HUES48 (cell line): ENCODE results near the gene BAAT.
"Not testable (repeated sequence)": the region's sequence is repeated elsewhere in the genome, so short reads cannot be mapped to it uniquely, and the experiment has no call there.

ENCODE experiments used
- H3K27ac ChIP-seq: one replicate; pipeline ENCODE4 v1.7.0; 2013; ENCODE audit warnings: low read depth, low read length, inconsistent platforms
- H3K27me3 ChIP-seq: 2 replicates; pipeline ENCODE4 v1.6.1; 2013; ENCODE audit warnings: mild to moderate bottlenecking, low read length; ENCODE audit not compliant: control insufficient read depth, insufficient read depth
- H3K36me3 ChIP-seq: 2 replicates; pipeline ENCODE4 v1.6.1; 2013; ENCODE audit warnings: low read length; ENCODE audit not compliant: control insufficient read depth, insufficient read depth
- H3K4me1 ChIP-seq: 2 replicates; pipeline ENCODE4 v1.6.1; 2013; ENCODE audit warnings: mild to moderate bottlenecking, low read length; ENCODE audit not compliant: control insufficient read depth, insufficient read depth
- H3K4me3 ChIP-seq: 2 replicates; pipeline ENCODE4 v1.5.1; 2013; ENCODE audit warnings: mild to moderate bottlenecking, low read depth, low read length
- H3K9ac ChIP-seq: 2 replicates; pipeline ENCODE4 v1.6.1; 2013; ENCODE audit warnings: mild to moderate bottlenecking, low read depth, low read length, moderate library complexity
- H3K9me3 ChIP-seq: 2 replicates; pipeline ENCODE4 v1.6.1; 2013; ENCODE audit warnings: low read length; ENCODE audit not compliant: control insufficient read depth, insufficient read depth

BAAT gene

GRCh38 chr9:101336091-101336490, 48.7 kb downstream of the BAAT start:
- no peaks in the 10 kb centered on the region for H3K9me3 ChIP-seq
- no peak overlapping the region for H3K27ac ChIP-seq
- no peak overlapping the region for H3K9ac ChIP-seq
- no peaks in the 10 kb centered on the region for H3K36me3 ChIP-seq
- no peak overlapping the region for H3K4me3 ChIP-seq
- H3K4me1 ChIP-seq = no peaks in the 10 kb centered on the region
- no peaks in the 10 kb centered on the region for H3K27me3 ChIP-seq

GRCh38 chr9:101333926-101334702, 50.7 kb downstream of the BAAT start:
- no peaks in the 10 kb centered on the region for H3K36me3 ChIP-seq
- H3K27me3 ChIP-seq = no peaks in the 10 kb centered on the region
- H3K4me3 ChIP-seq = no peak overlapping the region
- H3K9ac ChIP-seq = no peak overlapping the region
- no peaks in the 10 kb centered on the region for H3K4me1 ChIP-seq
- no peaks in the 10 kb centered on the region for H3K9me3 ChIP-seq
- no peak overlapping the region for H3K27ac ChIP-seq

GRCh38 chr9:101333490-101333889, 51.3 kb downstream of the BAAT start:
- no peaks in the 10 kb centered on the region for H3K4me1 ChIP-seq
- H3K27me3 ChIP-seq = no peaks in the 10 kb centered on the region
- no peak overlapping the region for H3K27ac ChIP-seq
- no peak overlapping the region for H3K9ac ChIP-seq
- H3K36me3 ChIP-seq = no peaks in the 10 kb centered on the region
- H3K9me3 ChIP-seq = no peaks in the 10 kb centered on the region
- H3K4me3 ChIP-seq = no peak overlapping the region

- Histone ChIP-seq H3K27me3 (no peaks in the 10 kb centered on the region), H3K9ac (no peak overlapping the region), H3K27ac (no peak overlapping the region), H3K9me3 (no peaks in the 10 kb centered on the region), H3K4me3 (no peak overlapping the region), H3K4me1 (no peaks in the 10 kb centered on the region), H3K36me3 (no peaks in the 10 kb centered on the region)
Observed at GRCh38 chr9:101332362-101332761, 52.4 kb downstream of the BAAT start.

- not testable (repeated sequence) for H3K4me3 ChIP-seq, H3K9me3 ChIP-seq, H3K36me3 ChIP-seq, H3K27me3 ChIP-seq, H3K27ac ChIP-seq, H3K9ac ChIP-seq
- H3K4me1 ChIP-seq = peaks cover 14% of the 10 kb centered on the region
Observed at GRCh38 chr9:101327422-101327909, 57.3 kb downstream of the BAAT start.

- H3K4me1 ChIP-seq = peaks cover 14% of the 10 kb centered on the region
- H3K36me3 ChIP-seq = no peaks in the 10 kb centered on the region
- H3K27ac ChIP-seq = peak overlapping the region; percentile 17
- H3K9ac ChIP-seq = no peak overlapping the region
- no peaks in the 10 kb centered on the region for H3K27me3 ChIP-seq
- H3K9me3 ChIP-seq = no peaks in the 10 kb centered on the region
- H3K4me3 ChIP-seq = no peak overlapping the region
Observed at GRCh38 chr9:101326501-101326900, 58.3 kb downstream of the BAAT start.

GRCh38 chr9:101326035-101326434, 58.8 kb downstream of the BAAT start:
- Histone ChIP-seq H3K36me3 (no peaks in the 10 kb centered on the region), H3K27me3 (no peaks in the 10 kb centered on the region), H3K9me3 (no peaks in the 10 kb centered on the region), H3K4me1 (peaks cover 14% of the 10 kb centered on the region), H3K4me3 (no peak overlapping the region), H3K27ac (peak overlapping the region; percentile 17), H3K9ac (no peak overlapping the region)

- Histone ChIP-seq H3K9me3 (no peaks in the 10 kb centered on the region), H3K4me1 (peaks cover 14% of the 10 kb centered on the region), H3K4me3 (no peak overlapping the region), H3K36me3 (no peaks in the 10 kb centered on the region), H3K27ac (no peak overlapping the region), H3K9ac (no peak overlapping the region), H3K27me3 (no peaks in the 10 kb centered on the region)
Observed at GRCh38 chr9:101325053-101325452, 59.8 kb downstream of the BAAT start.

- no peaks in the 10 kb centered on the region for H3K27me3 ChIP-seq
- no peaks in the 10 kb centered on the region for H3K36me3 ChIP-seq
- H3K27ac ChIP-seq = no peak overlapping the region
- H3K9ac ChIP-seq = no peak overlapping the region
- H3K9me3 ChIP-seq = no peaks in the 10 kb centered on the region
- peaks cover 14% of the 10 kb centered on the region for H3K4me1 ChIP-seq
- H3K4me3 ChIP-seq = no peak overlapping the region
Observed at GRCh38 chr9:101324245-101324804, 60.5 kb downstream of the BAAT start.

- Histone ChIP-seq H3K4me3 (no peak overlapping the region), H3K36me3 (no peaks in the 10 kb centered on the region), H3K27me3 (no peaks in the 10 kb centered on the region), H3K4me1 (peaks cover 14% of the 10 kb centered on the region), H3K9ac (no peak overlapping the region), H3K9me3 (no peaks in the 10 kb centered on the region), H3K27ac (no peak overlapping the region)
Observed at GRCh38 chr9:101323129-101323528, 61.7 kb downstream of the BAAT start.

GRCh38 chr9:101317735-101318134, 67.1 kb downstream of the BAAT start:
- Histone ChIP-seq H3K27me3 (no peaks in the 10 kb centered on the region), H3K9ac (no peak overlapping the region), H3K36me3 (no peaks in the 10 kb centered on the region), H3K4me1 (no peaks in the 10 kb centered on the region), H3K4me3 (no peak overlapping the region), H3K27ac (no peak overlapping the region), H3K9me3 (no peaks in the 10 kb centered on the region)
